Right atrium auricular region (tissue), 2 donors: ENCODE measurements around the gene KRTCAP3. TPM values are rescaled to one million over a fixed set of nuclear protein-coding genes. Genes with fewer than 3 reads are reported as not detected.

Experiments
- DNase-seq: peaks from one replicate; pipeline ENCODE4 v3.0.0-alpha.2; 2019; ENCODE audit warnings: low spot score
- H3K27ac ChIP-seq, 2 donors: fragments of 200-600 bp; sonication (generic); 1 replicate in 1 of 2; 2 replicates in 1 of 2; pipeline ENCODE4 v1.5.1; 2016 to 2019
- H3K27me3 ChIP-seq, 2 donors: fragments of 200-600 bp; sonication (generic); one replicate each; pipeline versions ENCODE4 v1.5.1 to v1.6.0; 2017 to 2019
- H3K36me3 ChIP-seq: fragments of 200-600 bp; sonication (generic); one replicate; pipeline ENCODE4 v1.5.1; 2016
- H3K4me1 ChIP-seq, 2 donors: fragments of 200-600 bp; sonication (generic); one replicate each; pipeline versions ENCODE4 v1.5.1 to v1.6.0; 2017 to 2019
- H3K4me3 ChIP-seq, 2 donors: fragments of 200-600 bp; sonication (generic); 1 replicate in 1 of 2; 2 replicates in 1 of 2; pipeline ENCODE4 v1.5.1; 2017 to 2019; ENCODE audit warnings: mild to moderate bottlenecking in 1 of 2, moderate library complexity in 1 of 2
- H3K9me3 ChIP-seq, 2 donors: fragments of 200-600 bp; sonication (generic); one replicate each; pipeline ENCODE4 v1.5.1; 2019
- total RNA-seq, 2 donors: library from RNA; depleted of rRNA; stranded (reverse); fragments of >200 nt; gene quantifications; one replicate each; pipeline ENCODE4 v1.1.0, GENCODE V29; 2016
- TF ChIP-seq, protein P1 (sequence below), 2 donors: fragments of 200-600 bp; sonication (generic); IDR thresholded peaks; one replicate each; pipeline ENCODE4 v1.5.1; 2019; ENCODE audit warnings: antibody characterized with exemption in 2 of 2

Gene KRTCAP3
- total RNA-seq, 2 donors from 2014 or later = 1.2 TPM; not detected in 1

DNA sequence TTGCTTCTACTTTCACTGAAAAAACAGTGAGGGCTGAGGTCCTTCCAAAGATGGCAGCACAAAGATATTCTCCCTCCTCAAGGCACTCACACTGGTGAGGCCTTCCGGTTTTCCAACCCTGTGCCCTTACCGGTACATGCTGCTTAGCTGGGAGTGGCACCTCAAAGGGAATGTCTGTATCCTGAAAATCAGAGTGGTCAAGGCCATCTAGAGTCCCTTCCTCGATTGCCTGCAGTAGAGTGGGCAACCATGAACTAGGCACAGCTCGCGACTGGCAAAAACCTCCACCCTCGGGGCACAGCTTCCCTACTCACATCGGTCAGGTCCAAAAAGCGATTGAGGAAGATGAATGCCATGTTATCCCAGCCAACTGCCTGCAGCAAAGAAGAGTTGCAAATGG is 3.4 kb downstream of the KRTCAP3 start:
- Histone ChIP-seq H3K4me1 (peaks cover 0 to 9% of the 10 kb centered on the region in 2 donors), H3K27me3 (no peaks in the 10 kb centered on the region), H3K9me3 (no peaks in the 10 kb centered on the region), H3K27ac (no peak overlapping the region), H3K36me3 (peaks cover 49% of the 10 kb centered on the region), H3K4me3 (no peak overlapping the region)
- TF ChIP-seq, protein P1, sequence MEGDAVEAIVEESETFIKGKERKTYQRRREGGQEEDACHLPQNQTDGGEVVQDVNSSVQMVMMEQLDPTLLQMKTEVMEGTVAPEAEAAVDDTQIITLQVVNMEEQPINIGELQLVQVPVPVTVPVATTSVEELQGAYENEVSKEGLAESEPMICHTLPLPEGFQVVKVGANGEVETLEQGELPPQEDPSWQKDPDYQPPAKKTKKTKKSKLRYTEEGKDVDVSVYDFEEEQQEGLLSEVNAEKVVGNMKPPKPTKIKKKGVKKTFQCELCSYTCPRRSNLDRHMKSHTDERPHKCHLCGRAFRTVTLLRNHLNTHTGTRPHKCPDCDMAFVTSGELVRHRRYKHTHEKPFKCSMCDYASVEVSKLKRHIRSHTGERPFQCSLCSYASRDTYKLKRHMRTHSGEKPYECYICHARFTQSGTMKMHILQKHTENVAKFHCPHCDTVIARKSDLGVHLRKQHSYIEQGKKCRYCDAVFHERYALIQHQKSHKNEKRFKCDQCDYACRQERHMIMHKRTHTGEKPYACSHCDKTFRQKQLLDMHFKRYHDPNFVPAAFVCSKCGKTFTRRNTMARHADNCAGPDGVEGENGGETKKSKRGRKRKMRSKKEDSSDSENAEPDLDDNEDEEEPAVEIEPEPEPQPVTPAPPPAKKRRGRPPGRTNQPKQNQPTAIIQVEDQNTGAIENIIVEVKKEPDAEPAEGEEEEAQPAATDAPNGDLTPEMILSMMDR (IDR thresholded peaks at IDR 0.05) = no peak
- no peak for DNase-seq

DNA sequence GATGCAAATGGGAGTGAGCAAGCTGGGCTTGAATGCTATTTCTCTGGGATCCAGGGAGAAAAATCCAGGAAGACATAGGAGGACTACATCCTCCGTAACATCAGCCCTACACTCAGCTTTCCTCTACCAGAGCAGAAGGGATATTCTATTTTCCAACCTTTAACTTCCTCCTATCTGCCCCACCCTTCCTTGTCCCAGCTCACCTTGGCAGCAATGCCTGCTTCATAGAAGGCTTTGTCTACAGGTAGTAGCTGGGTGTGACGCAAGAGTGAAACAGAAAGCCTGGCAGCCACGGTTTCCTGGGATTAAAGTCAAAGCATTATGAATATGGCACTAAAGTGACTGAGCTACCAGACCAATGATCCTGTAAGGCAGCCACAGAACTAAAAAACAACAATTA is 3.9 kb downstream of the KRTCAP3 start:
- Histone ChIP-seq H3K9me3 (no peaks in the 10 kb centered on the region), H3K36me3 (peaks cover 45% of the 10 kb centered on the region), H3K27me3 (no peaks in the 10 kb centered on the region), H3K4me1 (peaks cover 0 to 9% of the 10 kb centered on the region in 2 donors), H3K4me3 (no peak overlapping the region), H3K27ac (no peak overlapping the region)
- TF ChIP-seq, protein P1 (IDR thresholded peaks at IDR 0.05) = no peak
- no peak for DNase-seq

DNA sequence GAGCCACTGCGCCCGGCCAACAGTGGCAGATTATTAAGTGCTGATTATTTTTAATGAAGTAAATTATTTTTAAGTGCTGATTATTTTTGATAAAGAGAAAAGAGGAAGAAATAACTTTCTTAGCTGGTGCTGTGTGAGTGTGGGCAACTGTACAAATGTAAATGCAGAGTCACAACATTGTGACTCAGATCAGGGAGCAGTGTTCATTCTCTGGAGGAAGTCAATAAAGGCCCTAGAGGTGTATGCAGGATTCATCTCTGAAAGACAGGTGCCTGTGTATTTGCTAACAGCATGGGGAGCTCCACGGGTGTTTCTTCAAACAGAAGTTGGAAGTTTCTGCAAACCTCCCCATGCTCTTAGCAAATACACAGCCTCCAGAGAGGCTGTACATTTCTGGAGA is 6.2 kb downstream of the KRTCAP3 start:
- TF ChIP-seq, protein P1 (IDR thresholded peaks at IDR 0.05) = no peak
- peaks cover 49% of the 10 kb centered on the region for H3K36me3 ChIP-seq
- H3K27me3 ChIP-seq = no peaks in the 10 kb centered on the region
- no peak overlapping the region for H3K27ac ChIP-seq
- H3K4me1 ChIP-seq = no peaks in the 10 kb centered on the region
- H3K9me3 ChIP-seq = no peaks in the 10 kb centered on the region
- no peak overlapping the region for H3K4me3 ChIP-seq
- DNase-seq = no peak

DNA sequence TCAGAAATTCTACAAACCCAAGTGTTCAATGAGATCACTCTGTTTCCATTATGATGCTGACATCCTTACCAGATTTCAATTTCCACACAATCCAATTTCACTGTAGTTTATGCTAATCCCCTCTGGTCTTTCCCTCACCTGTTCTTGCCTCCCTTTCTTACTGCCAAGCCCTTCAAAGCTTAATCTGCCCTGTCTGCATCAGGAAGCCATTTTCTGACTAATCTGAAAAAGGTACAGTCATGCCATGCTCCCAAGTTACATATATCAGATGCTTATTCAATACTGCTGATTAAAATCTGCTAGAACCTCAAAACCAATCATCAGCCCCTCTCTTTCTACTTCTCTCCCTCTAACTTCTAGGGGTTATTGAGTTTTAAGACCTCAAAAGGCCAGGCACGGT is 8.9 kb downstream of the KRTCAP3 start:
- no peaks in the 10 kb centered on the region for H3K27me3 ChIP-seq
- H3K9me3 ChIP-seq = no peaks in the 10 kb centered on the region
- no peaks in the 10 kb centered on the region for H3K4me1 ChIP-seq
- no peak for DNase-seq
- no peak overlapping the region for H3K27ac ChIP-seq
- TF ChIP-seq, protein P1 (IDR thresholded peaks at IDR 0.05) = no peak
- no peak overlapping the region for H3K4me3 ChIP-seq
- H3K36me3 ChIP-seq = peaks cover 76% of the 10 kb centered on the region

DNA sequence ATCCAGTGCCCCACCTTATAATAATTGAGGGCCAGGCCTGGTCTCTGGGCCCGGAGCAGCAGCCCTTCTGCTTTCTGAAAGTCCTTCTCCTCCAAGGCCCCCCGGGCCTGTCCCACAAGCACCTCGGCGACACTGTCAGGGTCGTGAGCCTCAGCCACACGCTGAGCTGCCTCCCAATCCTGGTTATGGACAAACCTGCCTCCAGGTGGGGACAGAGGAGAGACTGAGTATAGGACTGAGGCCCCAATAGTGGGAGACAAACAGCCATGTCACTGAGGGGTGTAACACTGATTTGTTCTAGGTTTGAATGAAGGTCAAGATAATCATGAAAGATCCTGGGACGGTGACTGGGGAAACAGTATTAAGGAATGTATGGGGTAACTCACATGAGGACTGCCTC is 11.8 kb downstream of the KRTCAP3 start:
- DNase-seq = no peak
- Histone ChIP-seq H3K27ac (no peak overlapping the region), H3K9me3 (no peaks in the 10 kb centered on the region), H3K4me3 (no peak overlapping the region), H3K27me3 (no peaks in the 10 kb centered on the region), H3K36me3 (peaks cover 87% of the 10 kb centered on the region), H3K4me1 (no peaks in the 10 kb centered on the region)
- TF ChIP-seq, protein P1 (IDR thresholded peaks at IDR 0.05) = no peak

DNA sequence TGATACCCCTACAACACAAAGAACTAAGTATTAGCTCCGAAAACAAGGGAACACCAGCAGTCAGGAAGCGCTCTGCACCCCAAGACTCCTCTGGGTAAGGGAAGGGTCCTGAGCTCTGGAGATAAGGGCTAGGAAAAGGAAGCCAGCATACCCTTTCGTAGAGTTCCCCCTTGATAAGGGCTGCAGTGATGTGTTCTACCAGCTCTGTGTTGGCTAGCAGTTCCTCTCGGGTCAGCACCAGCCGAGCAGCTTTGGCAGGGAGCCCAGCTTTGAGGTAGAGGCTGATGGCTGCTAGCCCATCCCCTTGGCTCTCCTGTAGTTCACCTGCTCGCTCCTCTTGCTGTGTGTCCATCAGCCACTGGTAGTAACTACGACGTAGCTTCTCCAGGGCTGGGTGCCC is 18.9 kb downstream of the KRTCAP3 start:
- DNase-seq = no peak
- Histone ChIP-seq H3K36me3 (peaks cover 49% of the 10 kb centered on the region), H3K27me3 (no peaks in the 10 kb centered on the region), H3K27ac (no peak overlapping the region), H3K9me3 (no peaks in the 10 kb centered on the region), H3K4me1 (no peaks in the 10 kb centered on the region), H3K4me3 (no peak overlapping the region)
- TF ChIP-seq, protein P1 (IDR thresholded peaks at IDR 0.05) = no peak
